AG08395 (cell line): ENCODE results near the gene TRDN.
"Not testable (repeated sequence)": the region's sequence is repeated elsewhere in the genome, so short reads cannot be mapped to it uniquely, and the experiment has no call there.

Experiments
- DNase-seq: peaks from one replicate; pipeline ENCODE4 v3.0.0; 2012; ENCODE audit warnings: mixed read lengths, low spot score

TRDN gene

DNA sequence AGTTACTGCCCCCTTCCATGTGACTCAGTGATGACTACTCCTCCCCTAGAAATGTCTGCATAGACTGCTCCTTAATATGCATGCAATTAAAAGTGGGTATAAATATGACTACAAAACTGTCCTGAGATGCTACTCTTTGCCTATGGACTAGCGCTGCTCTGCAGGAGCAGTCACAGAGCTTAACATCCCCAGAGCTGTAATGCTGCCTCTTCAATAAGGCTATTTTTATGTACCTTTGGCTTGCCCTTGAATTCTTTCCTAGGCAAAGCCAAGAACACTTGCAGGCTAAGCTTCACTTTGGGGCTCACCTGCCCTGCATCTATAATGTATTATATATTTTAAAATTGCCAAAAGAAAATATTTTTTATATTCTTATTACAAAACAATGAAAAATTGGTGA lies 341.6 kb downstream of the TRDN start:
- DNase-seq = no peak

DNA sequence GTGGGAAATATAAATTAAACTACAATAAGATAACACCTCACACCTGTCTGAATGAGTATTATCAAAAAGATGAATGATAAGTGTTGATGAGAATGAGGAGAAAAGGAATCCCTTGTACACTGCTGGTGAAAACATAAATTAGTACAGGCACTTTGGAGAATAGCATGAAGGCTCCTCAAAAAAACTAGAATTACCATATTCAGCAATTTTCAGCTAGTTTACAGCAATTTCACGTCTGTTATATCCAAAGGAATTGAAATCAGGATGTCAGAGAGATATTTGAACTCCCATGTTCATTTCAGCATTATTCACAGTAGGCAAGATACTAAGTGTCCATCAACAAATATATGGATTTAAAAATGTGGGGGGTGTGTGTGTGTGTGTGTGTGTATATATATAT lies 348.1 kb downstream of the TRDN start:
- DNase-seq = no peak

DNA sequence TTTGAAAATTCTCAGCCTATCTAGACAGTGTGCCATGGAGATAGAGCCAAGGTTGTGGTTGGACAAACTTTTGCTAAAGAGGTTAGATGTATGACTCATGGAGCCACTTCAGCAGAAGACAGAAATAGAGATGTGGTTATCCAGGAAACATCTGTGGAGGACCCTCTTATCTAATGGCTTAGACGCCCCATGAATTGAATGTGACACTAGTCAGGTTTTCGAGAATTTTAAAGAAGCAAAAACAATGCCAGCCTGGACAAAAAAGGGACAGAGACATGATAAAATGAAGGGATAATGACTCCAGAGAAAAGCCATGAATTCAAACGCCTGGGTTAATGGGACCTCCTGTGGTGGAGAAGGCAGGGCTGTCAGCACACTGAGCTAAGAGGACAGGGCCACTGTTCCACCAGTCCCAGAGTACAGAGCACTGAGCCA lies 360.2 kb downstream of the TRDN start:
- DNase-seq = no peak

DNA sequence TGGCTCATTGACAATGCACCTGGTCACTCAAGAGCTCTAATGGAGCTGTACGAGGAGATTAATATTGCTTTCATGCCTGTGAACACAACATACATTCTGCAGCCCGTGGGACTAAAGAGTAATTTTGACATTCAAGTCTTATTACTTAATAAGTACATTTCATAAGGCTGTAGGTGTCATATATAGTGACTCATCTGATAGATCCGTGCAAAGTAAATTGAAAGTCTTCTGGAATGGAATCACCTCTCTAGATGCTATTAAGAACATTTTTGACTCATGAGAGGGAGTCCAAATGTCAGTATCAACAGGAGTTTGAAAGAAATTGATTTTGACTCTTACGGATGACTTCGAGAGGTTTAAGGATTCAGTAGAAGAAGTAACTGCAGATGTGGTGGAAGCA lies 372.8 kb downstream of the TRDN start:
- DNase-seq = no peak

DNA sequence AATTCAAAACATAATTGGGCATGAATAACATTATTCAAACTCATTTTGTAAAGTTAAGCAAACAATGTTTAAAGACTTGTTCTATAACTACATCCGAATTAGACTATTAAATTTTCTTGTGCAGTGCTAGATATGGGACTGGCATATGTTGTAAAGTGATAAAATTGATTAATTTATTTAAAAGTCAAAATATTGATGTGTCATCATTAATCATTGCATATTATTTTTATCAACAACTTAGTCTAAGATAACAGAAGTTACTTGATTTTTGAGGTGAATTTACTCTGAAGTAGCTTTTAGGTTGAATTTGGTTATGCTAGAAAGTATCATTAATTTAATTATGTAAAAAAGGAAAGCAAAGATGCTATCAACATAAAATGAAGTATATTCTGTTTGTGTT lies 396.1 kb downstream of the TRDN start:
- DNase-seq = no peak

DNA sequence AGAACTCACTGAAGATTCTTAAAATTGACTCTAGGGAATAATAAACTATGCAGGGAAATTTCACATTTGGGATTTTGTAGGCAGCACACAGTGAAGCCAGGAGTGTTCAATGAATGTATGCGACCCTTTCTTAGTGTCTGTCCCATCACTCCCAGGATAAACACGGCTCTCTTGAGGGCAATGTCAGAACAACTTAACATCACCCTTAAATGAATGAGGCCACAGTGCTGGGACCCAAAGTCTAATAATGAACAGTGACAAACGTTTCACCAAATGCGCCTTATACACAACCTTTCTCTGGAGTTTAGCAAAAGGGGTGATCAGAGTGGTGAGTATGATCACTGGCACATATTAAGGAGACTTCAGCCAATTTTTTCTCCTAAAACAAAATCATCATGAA lies 403.4 kb downstream of the TRDN start:
- DNase-seq = no peak

DNA sequence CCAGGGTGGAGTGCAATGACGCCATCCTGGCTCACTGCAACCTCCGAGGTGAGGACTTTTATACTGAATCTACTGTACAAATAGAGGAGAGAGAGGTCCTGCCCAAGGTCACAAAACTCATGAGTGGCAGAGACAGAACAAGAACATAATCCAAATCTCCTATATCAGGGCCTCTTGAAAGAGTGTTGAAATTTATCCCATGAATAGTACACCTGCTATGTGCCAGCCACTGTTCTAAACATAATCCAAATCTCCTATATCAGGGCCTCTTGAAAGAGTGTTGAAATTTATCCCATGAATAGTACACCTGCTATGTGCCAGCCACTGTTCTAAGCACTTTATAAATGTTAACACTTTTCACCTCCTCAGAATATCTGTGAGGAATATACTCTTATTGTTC lies 409.0 kb downstream of the TRDN start:
- not testable (repeated sequence) for DNase-seq

DNA sequence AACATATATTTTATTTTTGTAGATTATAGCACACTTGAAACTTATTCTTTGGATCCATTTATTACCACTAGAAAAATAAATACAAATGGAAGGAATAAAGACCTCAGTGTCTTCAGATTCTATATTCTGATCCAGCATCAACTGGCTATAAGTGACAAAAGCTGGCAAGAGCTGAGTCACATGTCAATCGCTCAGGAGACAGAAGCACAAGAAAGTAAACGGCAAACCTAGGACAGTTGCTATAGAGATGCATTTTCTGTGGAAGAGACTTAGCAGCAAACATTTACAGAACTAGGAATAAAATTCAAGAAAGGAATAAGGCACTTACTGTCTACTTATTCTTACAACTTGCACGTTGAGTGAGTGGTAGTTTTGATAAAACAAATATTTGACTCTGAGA lies 410.4 kb downstream of the TRDN start:
- DNase-seq = no peak

DNA sequence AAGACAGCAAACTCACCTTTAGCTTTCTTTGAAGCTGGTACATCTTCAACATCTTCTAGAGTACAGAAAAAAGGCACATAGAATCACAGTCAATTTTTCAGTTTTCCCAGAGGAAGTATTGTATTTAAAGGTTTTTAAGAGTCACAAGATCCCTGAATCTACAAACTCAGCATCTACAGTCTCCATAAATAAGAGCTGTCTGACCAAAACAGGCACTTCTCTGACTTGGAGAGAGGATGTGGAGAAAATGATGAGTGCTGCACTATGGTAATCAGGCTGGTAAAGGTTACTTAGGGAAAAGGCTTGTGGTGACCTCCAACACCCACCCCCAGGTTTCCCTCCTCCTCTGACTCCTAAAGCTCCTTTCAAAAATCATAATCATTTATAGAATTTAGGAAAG lies 412.7 kb downstream of the TRDN start:
- no peak for DNase-seq

DNA sequence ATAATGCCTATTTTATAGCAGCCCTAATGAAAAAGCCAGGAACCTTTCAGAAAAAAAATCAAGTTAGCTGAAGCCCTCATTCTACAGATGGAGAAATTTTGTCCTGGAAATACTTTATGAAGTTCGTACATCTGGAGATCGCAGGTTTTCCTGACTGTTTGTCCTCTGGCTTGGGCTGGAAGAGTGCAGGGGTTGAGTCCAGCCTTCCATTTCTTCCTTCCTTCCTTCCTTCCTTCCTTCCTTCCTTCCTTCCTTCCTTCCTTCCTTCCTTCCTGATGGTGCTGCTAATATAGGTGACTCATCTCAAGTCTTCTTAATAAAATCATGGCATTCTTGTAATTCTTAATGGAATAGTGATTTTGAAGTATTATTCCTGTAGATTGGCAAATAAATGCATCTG lies 413.3 kb downstream of the TRDN start:
- no peak for DNase-seq

DNA sequence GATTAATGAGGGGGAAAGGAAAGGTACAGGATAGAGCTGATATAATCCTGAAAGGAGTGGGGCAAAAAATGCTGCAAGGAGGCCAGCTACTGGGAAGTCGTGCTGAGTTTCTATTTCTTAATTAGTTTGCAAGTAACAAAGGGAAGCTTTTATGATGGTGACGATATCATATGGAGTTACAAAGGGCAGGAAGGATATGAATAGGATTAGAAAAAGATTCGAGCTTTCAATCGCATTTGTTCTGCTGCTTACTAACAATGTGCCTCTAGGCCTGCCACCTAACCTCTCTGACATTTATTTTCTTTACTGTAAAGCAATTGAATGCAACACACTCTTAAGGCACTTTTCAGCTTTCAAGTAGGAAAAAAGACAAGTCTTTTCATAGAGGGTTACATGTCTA lies 421.5 kb downstream of the TRDN start:
- DNase-seq = no peak

DNA sequence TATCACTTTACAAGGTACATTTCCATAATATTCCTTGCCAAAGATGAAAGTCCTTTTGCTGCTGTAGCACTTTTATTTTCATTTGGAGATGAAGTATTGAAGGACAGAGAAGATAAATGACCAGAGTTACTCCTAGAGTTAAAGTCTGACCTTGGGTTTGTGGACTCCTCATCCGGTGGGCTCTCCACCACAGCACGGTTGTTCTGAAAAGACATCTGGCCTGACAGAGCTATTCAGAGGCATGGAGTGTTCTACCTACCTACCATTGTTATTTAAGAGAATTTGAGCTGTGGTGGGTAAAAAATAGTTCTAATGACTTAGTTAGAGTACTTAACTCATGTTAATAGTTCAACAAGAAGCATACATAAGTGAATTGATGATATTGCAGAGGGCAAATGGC lies 422.3 kb downstream of the TRDN start:
- no peak for DNase-seq

DNA sequence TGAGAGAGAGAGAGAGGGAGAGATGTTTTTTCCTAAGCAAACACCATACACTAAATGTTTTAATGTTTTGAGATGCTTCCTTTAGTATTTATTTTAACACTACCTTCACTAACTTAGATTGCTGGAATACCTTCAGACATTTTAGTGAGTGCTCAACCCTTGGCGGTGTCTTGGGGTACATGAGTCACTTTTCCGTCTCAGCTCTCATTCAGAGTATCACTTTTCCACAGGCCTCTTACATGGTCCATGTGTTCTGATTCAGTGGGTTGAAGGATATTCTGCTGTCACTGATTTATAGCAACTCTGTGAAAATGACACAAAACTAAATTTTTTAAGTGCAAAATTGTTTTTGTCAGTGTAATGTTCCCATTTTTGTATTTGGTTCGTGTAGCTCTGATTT lies 422.8 kb downstream of the TRDN start:
- no peak for DNase-seq

DNA sequence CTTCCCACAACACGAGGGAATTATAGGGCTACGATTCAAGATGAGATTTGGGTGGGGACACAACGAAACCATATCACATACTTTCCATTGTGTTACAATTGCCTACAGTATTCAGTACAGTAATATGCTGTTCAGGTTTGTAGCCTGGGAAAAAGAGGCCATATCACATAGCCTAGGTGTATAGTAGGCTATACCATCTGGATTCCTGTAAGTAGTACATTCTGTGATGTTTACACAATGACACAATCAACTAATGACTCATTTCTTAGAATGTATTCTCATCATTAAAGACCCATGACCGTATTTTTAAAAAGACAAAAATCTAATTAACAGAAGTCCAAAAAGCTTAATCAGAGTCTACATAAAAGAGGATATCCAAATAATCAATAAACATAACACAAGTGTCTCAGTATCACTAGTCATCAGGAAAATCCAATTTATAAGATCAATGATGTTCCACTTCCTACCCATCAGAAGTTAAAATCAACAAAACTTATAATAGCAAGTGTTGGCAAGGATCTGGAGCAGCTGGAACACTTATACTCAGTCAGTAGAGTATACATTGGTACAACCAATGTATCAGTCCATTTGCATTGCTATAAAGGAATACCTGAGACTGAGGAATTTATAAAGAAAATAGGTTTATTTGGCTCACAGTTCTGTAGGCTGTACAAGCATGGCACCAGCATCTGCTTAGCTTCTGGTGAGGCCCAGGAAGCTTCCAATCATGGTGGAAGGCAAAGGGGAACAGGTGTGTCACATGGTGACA lies 424.8 kb downstream of the TRDN start:
- DNase-seq = no peak

DNA sequence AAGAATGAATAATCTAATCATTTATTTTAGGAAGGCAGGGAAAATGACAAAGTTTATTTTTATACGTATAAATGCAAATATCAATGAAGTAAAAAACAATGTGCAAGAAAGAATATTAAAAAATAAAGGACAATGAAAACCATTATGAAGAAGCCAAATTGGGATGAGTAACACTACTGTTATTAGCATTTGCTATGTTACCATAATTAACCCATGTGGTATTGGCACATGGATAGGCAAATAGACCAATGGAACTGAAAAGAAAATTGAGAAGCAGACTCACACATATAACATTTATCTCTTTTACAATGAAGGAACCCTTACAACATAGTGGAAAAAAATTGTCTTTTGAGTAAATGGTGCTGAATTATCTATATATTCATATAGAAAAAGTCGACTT lies 426.1 kb downstream of the TRDN start:
- DNase-seq = no peak

DNA sequence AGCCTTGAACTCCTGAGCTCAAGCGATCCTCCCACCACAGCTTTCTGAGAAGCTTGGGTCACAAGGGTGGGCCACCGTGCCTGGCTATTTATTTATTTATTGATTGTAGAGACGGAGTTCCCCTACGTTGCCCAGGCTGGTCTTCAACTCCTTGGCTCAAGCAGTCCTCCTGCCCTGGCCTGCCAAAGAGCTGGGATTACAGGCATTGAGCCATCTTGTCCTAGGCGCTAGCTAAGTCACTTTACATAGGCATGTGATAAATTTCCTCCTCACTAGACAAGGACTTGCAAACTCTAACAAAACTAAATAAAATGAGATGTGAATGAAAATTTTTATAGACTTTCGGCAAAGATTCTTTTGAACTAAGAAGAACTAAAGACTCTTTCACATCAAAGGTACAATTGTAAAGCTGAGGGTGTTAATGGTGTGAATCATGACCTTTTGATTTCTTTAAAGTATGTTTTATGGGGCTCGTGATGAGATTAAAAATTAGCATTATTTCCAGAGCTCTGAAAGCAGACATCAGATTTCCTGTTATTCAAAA lies 428.7 kb downstream of the TRDN start:
- DNase-seq = no peak

DNA sequence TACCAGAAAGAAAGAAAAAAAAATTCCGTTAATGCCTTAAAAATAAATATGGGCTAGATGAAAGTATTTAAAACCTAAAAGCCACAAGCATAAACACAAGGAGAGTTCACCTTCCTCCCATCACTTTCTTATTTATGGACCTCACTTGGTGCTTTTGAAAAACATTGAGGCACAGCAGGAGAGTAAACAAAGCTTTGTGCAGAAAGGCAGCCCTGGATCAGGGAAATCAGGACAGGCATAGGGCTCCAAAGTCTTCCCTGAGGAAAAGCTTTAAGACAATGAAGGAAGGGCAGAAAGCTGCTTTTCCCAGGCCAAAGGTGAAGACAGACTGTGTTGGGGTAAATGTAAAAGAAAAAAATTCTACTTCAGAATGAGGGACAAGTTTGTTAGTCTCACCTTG lies 432.8 kb downstream of the TRDN start:
- no peak for DNase-seq

DNA sequence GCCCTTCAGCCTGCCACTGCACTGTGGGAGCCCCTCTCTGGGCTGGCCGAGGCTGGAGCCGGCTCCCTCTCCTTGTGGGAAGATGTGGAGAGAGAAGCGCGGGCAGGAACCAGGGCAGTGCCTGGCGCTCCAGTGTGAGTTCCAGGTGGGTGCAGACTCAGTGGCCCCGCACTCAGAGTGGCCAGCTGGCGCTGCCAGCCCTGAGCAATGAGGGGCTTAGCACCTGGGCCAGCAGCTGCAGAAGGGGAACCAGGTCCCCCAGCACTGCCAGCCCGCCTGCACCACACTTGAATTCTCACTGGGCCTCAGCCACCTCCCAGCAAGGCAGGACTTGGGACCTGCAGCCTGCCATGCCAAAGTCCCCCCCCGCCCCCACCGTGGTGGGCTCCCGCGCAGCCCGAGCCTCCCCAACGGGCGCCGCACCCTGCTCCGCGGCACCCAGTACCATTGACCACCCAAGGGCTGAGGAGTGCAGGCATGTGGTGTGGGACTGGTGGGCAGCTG lies 434.8 kb downstream of the TRDN start:
- no peak for DNase-seq

DNA sequence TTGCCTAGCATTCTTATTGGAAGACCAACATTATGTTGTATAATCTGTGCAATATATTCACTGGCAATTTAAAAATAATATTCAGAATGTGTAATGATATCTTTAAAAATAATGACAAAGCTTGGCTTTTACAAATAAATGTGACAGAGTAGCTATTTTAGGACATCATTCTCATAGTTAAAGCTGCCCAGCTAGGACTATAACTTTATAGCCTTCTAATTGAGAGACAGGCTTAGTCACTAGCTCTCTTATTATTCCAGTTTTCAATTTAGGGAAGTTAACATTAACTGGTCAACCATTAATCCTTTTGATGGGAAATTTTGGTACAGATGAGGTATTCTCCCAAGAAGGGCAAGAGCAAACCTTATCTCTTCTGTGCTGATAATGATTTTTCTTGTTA lies 443.5 kb downstream of the TRDN start:
- DNase-seq = no peak

DNA sequence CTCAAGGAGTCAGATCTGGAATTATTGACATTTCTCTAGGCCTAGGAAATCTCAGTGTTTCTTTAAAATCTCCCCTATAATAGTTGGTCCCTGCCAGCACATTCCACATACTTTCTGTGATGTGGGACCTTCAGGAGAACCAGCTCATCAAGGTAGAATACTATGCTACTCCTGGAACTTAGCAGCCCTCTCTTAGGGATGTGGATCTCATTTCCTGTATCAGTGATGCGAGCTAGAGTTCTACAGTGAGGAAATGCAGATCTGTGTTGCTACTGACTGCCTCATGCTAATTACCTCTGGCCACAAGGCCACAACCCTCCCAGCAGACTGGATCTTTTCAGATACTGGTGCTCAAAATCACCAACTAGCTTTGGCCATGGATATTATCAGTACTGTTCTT lies 446.9 kb downstream of the TRDN start:
- no peak for DNase-seq

DNA sequence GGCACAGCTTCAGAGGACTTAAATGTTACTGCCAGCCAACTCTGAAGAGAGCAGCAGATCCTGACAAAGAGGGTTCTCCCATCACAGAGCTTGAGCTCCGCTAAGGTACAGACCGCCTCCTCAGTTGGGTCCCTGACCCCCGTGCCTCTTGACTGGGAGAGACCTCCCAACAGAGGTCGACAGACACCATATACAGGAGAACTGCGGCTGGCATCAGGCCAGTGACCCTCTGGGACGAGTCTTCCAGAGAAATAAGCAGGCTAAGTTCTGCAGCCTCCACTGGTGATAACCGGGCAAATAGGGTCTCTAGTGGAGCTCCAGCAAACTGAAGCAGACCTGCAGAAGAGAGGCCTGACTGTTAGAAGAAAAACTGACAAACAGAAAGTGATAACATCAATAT lies 453.8 kb downstream of the TRDN start:
- no peak for DNase-seq

DNA sequence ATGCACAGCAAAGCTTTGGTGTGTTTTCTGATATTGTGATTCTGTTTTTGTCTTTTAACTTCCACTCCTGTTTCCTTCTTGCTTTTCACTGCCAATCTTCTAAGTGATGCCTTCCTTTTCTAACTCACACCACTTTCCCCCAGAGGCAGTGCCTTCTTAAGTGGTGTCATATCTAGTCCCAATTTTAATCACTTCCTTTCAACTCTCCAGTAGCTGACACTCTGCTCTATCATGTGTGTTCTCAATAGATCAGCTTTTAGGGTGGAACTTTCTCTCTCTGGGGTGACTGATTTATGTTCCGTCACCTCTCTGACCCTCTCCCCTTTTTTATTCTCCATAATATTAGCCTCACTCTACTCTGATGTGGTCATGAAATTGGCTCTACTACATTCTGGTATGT lies 460.0 kb downstream of the TRDN start:
- no peak for DNase-seq

DNA sequence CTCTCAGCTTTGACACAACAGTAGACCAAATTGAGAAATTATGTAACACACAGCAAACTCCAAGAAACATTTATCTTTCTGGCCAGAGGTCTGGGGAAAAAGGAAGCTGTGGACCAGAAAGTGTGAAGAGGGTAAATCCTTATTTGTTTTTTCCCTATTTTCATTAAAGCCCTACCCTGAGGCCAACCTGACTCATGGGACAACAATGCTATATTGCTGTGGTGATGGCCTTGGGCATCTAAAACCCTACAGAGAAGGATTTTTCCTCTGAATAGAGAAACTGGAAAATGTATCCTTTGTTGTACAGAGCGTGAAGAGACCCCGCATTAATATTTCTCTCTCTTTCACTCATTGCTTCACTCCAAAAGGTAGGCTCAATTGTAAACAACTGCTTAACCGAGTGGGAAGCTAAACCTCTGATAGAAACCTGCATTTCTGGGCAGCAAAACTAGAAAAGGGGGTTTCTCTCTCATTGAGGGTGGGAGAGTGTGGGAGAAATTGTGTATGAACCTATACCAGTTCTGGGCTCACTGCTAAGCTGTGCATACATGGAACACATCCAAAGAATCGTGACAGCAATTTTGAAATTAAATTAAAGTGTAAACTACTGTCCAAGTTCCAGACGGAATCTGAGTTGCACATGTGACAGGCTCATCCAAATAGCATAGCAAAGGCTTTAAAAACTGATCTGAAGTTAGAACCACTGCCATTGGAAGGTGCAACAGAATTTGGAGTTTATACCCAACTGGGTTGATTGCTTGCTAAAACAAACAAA lies 465.2 kb downstream of the TRDN start:
- no peak for DNase-seq
